Natural killer cell (primary cell): ENCODE measurements around the gene KCNJ6. TPM values are rescaled to one million over a fixed set of nuclear protein-coding genes. Genes with fewer than 3 reads are reported as not detected.

Source experiments
- ATAC-seq, 3 donors: fragments of 150-1000 bp in 2 of 3; fragments of 200-7000 bp in 1 of 3; cut with Tn5 transposase; 1 replicate in 1 of 3; 2 replicates in 2 of 3; pipeline ENCODE4 v1.10.0; 2021; ENCODE audit warnings: mild to moderate bottlenecking in 2 of 3, moderate library complexity in 2 of 3
- DNase-seq, 2 donors: peaks; one replicate each; pipeline versions ENCODE4 v3.0.0 to v3.0.0-alpha.2; 2013 to 2021; ENCODE audit warnings: mixed read lengths in 1 of 2
- H3K27ac ChIP-seq: one replicate; pipeline ENCODE4 v1.5.1; 2013; ENCODE audit warnings: mild to moderate bottlenecking, low read length
- H3K27me3 ChIP-seq: one replicate; pipeline ENCODE4 v1.6.1; 2013; ENCODE audit warnings: low read length; ENCODE audit not compliant: control insufficient read depth, insufficient read depth
- H3K36me3 ChIP-seq: one replicate; pipeline ENCODE4 v1.6.1; 2013; ENCODE audit warnings: low read length; ENCODE audit not compliant: control insufficient read depth, insufficient read depth
- H3K4me1 ChIP-seq: one replicate; pipeline ENCODE4 v1.6.1; 2013; ENCODE audit warnings: low read length; ENCODE audit not compliant: control insufficient read depth, insufficient read depth
- H3K4me3 ChIP-seq: one replicate; pipeline ENCODE4 v1.5.1; 2013; ENCODE audit warnings: low read length
- H3K9me3 ChIP-seq: one replicate; pipeline ENCODE4 v1.6.1; 2013; ENCODE audit warnings: low read length; ENCODE audit not compliant: control insufficient read depth, insufficient read depth
- H3K27ac Mint-ChIP-seq, 2 donors: one replicate each; pipeline ENCODE4 v1.8.0; 2022; ENCODE audit warnings: mild to moderate bottlenecking in 2 of 2, mixed read lengths in 2 of 2, moderate library complexity in 1 of 2
- H3K27me3 Mint-ChIP-seq, 2 donors: one replicate each; pipeline ENCODE4 v1.8.0; 2022; ENCODE audit warnings: low read depth in 2 of 2, mixed read lengths in 2 of 2
- H3K36me3 Mint-ChIP-seq: one replicate; pipeline ENCODE4 v1.8.0; 2022; ENCODE audit warnings: mixed read lengths
- H3K4me1 Mint-ChIP-seq, 2 donors: one replicate each; pipeline ENCODE4 v1.8.0; 2022; ENCODE audit warnings: mixed read lengths in 2 of 2
- H3K4me3 Mint-ChIP-seq: one replicate; pipeline ENCODE4 v1.8.0; 2022; ENCODE audit warnings: mild to moderate bottlenecking, moderate library complexity, mixed read lengths
- H3K9me3 Mint-ChIP-seq, 2 donors: one replicate each; pipeline ENCODE4 v1.8.0; 2022; ENCODE audit warnings: mixed read lengths in 2 of 2
- CTCF ChIP-seq: fragments of 200-600 bp; IDR thresholded peaks from one replicate; pipeline ENCODE4 v1.8.0; 2022; ENCODE audit warnings: antibody characterized with exemption
- WGBS: methylation state at CpG from one replicate; pipeline ENCODE4 v1.1.7; 2013; ENCODE audit warnings: missing lambda C conversion rate; ENCODE audit not compliant: insufficient coverage; 5-methylcytosine and 5-hydroxymethylcytosine counted together
- intact Hi-C: fragments of 100-400 bp; cut with micrococcal nuclease; formaldehyde crosslinking; loops from one replicate; pipeline ENCODE4 v1.14.2; 2022
- total RNA-seq, 4 donors: library from RNA; stranded (reverse); fragments of 120-200 nt in 1 of 4; gene quantifications; one replicate each; pipeline versions ENCODE4 v1.2.3 to v1.2.4, GENCODE V29; 2013 to 2022

KCNJ6 gene
- total RNA-seq, 3 donors from 2014 or later (not counting 1 experiment from before 2014, with no cell fraction given), result not detected

GRCh38 chr21:37660709-37661108 is 255.5 kb downstream of the KCNJ6 start:
- intact Hi-C loops, result no loop called here
- Mint-ChIP-seq H3K36me3 (no peaks in the 10 kb centered on the region), H3K27ac (no peak overlapping the region), H3K4me1 (no peaks in the 10 kb centered on the region), H3K4me3 (no peak overlapping the region), H3K27me3 (peaks cover 0 to 9% of the 10 kb centered on the region in 2 donors), H3K9me3 (no peaks in the 10 kb centered on the region)
- no peak for ATAC-seq
- Histone ChIP-seq H3K27ac (no peak overlapping the region), H3K4me3 (no peak overlapping the region), H3K27me3 (no peaks in the 10 kb centered on the region), H3K36me3 (no peaks in the 10 kb centered on the region), H3K9me3 (no peaks in the 10 kb centered on the region), H3K4me1 (no peaks in the 10 kb centered on the region)
- no peak for TF ChIP-seq CTCF
- 89% methylated on average over 6 of the region's 6 CpGs for WGBS
- no peak for DNase-seq

GRCh38 chr21:37659874-37660273 is 256.4 kb downstream of the KCNJ6 start:
- Mint-ChIP-seq H3K36me3 (no peaks in the 10 kb centered on the region), H3K27ac (no peak overlapping the region), H3K4me3 (no peak overlapping the region), H3K4me1 (no peaks in the 10 kb centered on the region), H3K9me3 (no peaks in the 10 kb centered on the region), H3K27me3 (peaks cover 0 to 9% of the 10 kb centered on the region in 2 donors)
- intact Hi-C loops, result no loop called here
- no peaks in the 10 kb centered on the region for H3K27me3 ChIP-seq
- H3K27ac ChIP-seq, result no peak overlapping the region
- TF ChIP-seq CTCF, result no peak
- H3K4me1 ChIP-seq, result no peaks in the 10 kb centered on the region
- DNase-seq, result no peak
- H3K36me3 ChIP-seq, result no peaks in the 10 kb centered on the region
- ATAC-seq, result no peak
- no peak overlapping the region for H3K4me3 ChIP-seq
- H3K9me3 ChIP-seq, result no peaks in the 10 kb centered on the region
- WGBS, result 15% methylated on average over 1 of the region's 1 CpG

- WGBS, result 53% methylated on average over 7 of the region's 7 CpGs
- Histone ChIP-seq H3K27ac (no peak overlapping the region), H3K36me3 (no peaks in the 10 kb centered on the region), H3K9me3 (no peaks in the 10 kb centered on the region), H3K4me3 (no peak overlapping the region), H3K27me3 (no peaks in the 10 kb centered on the region), H3K4me1 (no peaks in the 10 kb centered on the region)
- H3K27me3 Mint-ChIP-seq, result peaks cover 0 to 9% of the 10 kb centered on the region in 2 donors
- H3K4me1 Mint-ChIP-seq, result no peaks in the 10 kb centered on the region
- H3K4me3 Mint-ChIP-seq, result no peak overlapping the region
- no peaks in the 10 kb centered on the region for H3K9me3 Mint-ChIP-seq
- no peak for DNase-seq
- no peak for TF ChIP-seq CTCF
- intact Hi-C loops, result no loop called here
- H3K27ac Mint-ChIP-seq, result no peak overlapping the region
- no peak for ATAC-seq
- H3K36me3 Mint-ChIP-seq, result no peaks in the 10 kb centered on the region
Observed at GRCh38 chr21:37658817-37659458, 257.3 kb downstream of the KCNJ6 start.
